GM18508 (cell line): ENCODE measurements around the gene DCTN2.
"Not testable (repeated sequence)": the region's sequence is repeated elsewhere in the genome, so short reads cannot be mapped to it uniquely, and the experiment has no call there.

ENCODE experiments used
- ATAC-seq: cut with Tn5 transposase; IDR thresholded peaks from one replicate; pipeline ENCODE4 v1.9.1; 2021; ENCODE audit warnings: moderate number of reproducible peaks; ENCODE audit not compliant: insufficient read depth, unreplicated experiment

DCTN2 gene

DNA sequence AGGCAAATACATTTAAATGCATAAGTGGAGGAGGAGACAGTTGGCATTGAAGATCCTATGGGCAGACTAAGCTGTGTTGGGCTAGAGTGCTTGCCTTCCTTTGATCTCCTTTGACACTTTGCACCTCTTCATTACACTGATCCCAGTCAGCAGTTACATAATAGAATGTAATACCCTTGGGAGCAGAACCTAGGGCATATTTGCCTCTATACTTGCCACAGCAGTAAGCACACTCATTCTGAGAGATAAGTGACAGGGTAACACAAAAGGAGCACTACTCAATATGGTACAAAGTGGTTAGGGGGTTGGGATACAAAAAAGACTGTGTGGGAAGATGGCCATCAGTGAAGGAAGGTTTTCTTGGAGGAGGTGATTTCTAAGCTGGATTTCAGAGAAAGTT is 50.2 kb downstream of the DCTN2 start:
- ATAC-seq = no peak

DNA sequence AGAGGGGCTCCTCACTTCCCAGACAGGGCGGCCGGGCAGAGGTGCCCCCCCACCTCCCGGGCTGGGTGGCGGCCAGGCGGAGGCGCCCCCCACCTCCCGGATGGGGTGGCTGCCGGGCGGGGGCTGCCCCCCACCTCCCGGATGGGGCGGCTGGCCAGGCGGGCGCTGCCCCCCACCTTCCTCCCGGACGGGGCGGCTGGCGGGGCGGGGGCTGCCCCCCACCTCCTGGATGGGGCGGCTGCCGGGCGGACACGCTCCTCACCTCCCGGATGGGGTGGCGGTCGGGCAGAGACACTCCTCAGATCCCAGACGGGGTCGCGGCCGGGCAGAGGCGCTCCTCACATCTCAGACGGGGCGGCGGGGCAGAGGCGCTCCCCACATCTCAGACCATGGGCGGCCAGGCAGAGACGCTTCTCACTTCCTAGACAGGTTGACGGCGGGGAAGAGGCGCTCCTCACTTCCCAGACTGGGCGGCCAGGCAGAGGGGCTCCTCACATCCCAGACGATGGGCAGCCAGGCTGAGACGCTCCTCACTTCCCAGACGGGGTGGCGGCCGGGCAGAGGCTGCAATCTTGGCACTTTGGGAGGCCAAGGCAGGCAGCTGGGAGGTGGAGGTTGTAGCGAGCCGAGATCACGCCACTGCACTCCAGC is 51.8 kb downstream of the DCTN2 start:
- ATAC-seq = not testable (repeated sequence)

DNA sequence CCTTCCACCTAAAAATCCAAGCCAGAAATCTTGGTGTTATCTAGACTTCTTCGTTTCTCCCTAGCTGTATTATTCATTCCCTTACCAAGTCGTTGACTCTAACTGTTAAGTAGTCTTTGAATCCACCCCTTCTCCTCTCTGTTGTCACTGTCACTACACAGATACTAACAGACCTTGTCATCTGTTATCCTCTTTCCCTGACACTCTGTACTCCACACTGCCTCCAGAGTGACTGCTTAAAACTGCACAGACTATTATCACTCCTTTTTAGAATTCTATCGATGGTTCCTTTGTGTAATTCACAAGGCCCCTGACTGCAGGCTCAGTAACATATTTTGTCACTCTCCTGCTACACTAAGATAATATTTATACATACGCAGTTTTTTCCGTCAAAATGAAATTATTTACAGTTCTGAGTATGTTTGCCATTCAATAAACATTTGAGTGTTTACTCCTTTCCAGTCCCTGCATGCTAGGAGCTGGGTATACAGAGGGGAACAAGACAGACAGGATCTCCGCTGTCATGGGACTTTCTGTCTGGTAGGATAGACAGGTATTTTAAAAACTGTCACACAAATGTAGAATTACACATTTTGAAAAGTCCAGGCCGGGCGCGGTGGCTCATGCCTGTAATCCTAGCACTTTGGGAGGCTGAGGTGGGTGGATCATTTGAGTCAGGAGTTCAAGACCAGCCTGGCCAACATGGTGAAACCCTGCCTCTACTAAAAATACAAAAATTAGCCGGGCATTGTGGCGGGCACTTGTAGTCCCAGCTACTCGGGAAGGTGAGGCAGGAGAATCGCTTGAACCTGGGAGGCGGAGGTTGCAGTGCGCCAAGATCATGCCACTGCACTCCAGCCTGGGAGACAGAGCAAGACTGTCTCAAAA is 55.4 kb downstream of the DCTN2 start:
- ATAC-seq = no peak

GRCh38 chr12:57490126-57490525 is 56.9 kb downstream of the DCTN2 start:
- no peak for ATAC-seq

- ATAC-seq = no peak
These were observed 57.8 kb downstream of the DCTN2 start for GRCh38 chr12:57489157-57489641.

- no peak for ATAC-seq
These were observed 58.4 kb downstream of the DCTN2 start for GRCh38 chr12:57488402-57489156.

- peak; percentile 90 for ATAC-seq
These were observed 59.2 kb downstream of the DCTN2 start, which contains the start of gene MARS1 for GRCh38 chr12:57487597-57488401. Gene MARS1, plus strand, starts transcription at chr12:57488068. Its CDS starts 23 bp downstream, at chr12:57488091.

GRCh38 chr12:57487055-57487596 is 59.9 kb downstream of the DCTN2 start:
- ATAC-seq = no peak

GRCh38 chr12:57485695-57486094 is 61.3 kb downstream of the DCTN2 start:
- no peak for ATAC-seq

GRCh38 chr12:57483466-57483865 is 63.5 kb downstream of the DCTN2 start:
- ATAC-seq = no peak

DNA sequence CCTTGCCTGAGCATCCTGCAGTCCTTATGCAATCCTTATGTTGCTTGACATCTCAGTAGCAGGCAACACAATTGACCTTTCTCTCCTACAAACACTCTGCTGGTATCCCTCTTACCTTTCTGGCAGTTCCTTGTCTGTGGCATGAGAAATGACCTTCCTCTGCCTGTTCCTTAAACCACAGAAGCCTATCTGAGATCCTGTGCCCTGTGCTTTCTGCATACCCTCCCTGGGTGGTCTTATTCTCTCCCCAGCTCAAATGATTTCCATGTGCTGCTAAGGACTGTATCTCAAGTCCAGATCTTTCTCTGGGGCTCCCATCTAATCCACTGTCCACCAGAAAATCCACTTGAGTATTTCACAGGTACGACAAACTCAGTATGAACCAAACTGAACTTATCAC is 65.3 kb downstream of the DCTN2 start:
- ATAC-seq = no peak
